ENCODE data around the gene CFAP100. TPM values are rescaled to one million over a fixed set of nuclear protein-coding genes. Genes with fewer than 3 reads are reported as not detected.

Gene CFAP100
- not detected in 2 replicates for total RNA-seq

GRCh38 chr3:126394179-126394976, at the start of gene CFAP100:
TSS of gene CFAP100 (plus strand) at chr3:126394909. CDS start at chr3:126396001, 1,092 bp downstream.

GRCh38 chr3:126357295-126358037, 37.2 kb upstream of the CFAP100 start, which contains the start of gene KLF15:
TSS of gene KLF15 (minus strand) at chr3:126357408. CDS start at chr3:126352922, 4,486 bp downstream.

GRCh38 chr3:126475413-126476114, 80.9 kb downstream of the CFAP100 start, which contains the start of gene ZXDC:
TSS of gene ZXDC (minus strand) at chr3:126475891. CDS start at chr3:126475865, 26 bp downstream.

Other genes with a start within 250 kb of the CFAP100 start
- 0.25 TPM in 1 of 2 replicates, not detected in the other for gene ALDH1L1, start 214.3 kb upstream of the CFAP100 start, total RNA-seq
- 1.5 and 3.4 TPM in 2 replicates for gene KLF15, start 37.5 kb upstream of the CFAP100 start, total RNA-seq
- gene ZXDC, start 81.0 kb downstream of the CFAP100 start, total RNA-seq, result 24.1 and 29.5 TPM in 2 replicates
- not detected in 2 replicates for gene UROC1, start 122.9 kb downstream of the CFAP100 start, total RNA-seq
- gene CHST13, start 129.2 kb downstream of the CFAP100 start, total RNA-seq, result not detected in 2 replicates
- gene C3orf22, start 164.0 kb downstream of the CFAP100 start, total RNA-seq, result not detected in 2 replicates